Endothelial cell of umbilical vein (primary cell): ENCODE measurements around the gene SRSF2. TPM values are rescaled to one million over a fixed set of nuclear protein-coding genes. Genes with fewer than 3 reads are reported as not detected.

Experiments used
- BruUV-seq: library from RNA; stranded (reverse); fragments of 400-500 nt; replicated peaks from 2 replicates; lab custom pipeline; 2021; lab: Mats Ljungman, UMichigan
- CTCF ChIA-PET: fragments of 300-600, 350-600 bp; sonication (Branson Sonifier 250); formaldehyde crosslinking; loops from one replicate; lab custom pipeline; 2021; ENCODE audit warnings: antibody characterized with exemption, inconsistent platforms; lab: Charles Lee
- POLR2A ChIA-PET: fragments of 300-600, 350-600 bp; sonication (Branson Sonifier 250); formaldehyde crosslinking; loops from one replicate; lab custom pipeline; 2021; ENCODE audit warnings: antibody characterized with exemption, inconsistent platforms; lab: Charles Lee
- DNase-seq: peaks from one replicate; pipeline ENCODE4 v3.0.0-alpha.2; 2011; ENCODE audit warnings: low read depth, low spot score
- FAIRE-seq: peaks from 2 replicates; lab custom pipeline; 2011; peaks lifted over from hg19 to GRCh38; lab: Jason Lieb, UNC
- H2AFZ ChIP-seq: 2 replicates; pipeline ENCODE4 v1.6.0; 2012; ENCODE audit warnings: low read depth, low read length, control low read depth, inconsistent platforms
- H3K27ac ChIP-seq: 2 replicates; pipeline ENCODE4 v1.5.1; 2011; ENCODE audit warnings: low read depth, mild to moderate bottlenecking, control low read depth, low read length, moderate library complexity; ENCODE audit not compliant: insufficient read depth
- H3K27me3 ChIP-seq, 2 experiments: 2 replicates each; pipeline versions ENCODE4 v1.6.0 to v1.6.1; 2011; ENCODE audit warnings: low read length in 2 of 2, mixed read lengths in 1 of 2; ENCODE audit not compliant: control insufficient read depth in 2 of 2, insufficient read depth in 2 of 2
- H3K36me3 ChIP-seq, 2 experiments: 2 replicates in 1 of 2; 3 replicates in 1 of 2; pipeline ENCODE4 v1.5.1; 2011; ENCODE audit warnings: low read length in 2 of 2, mild to moderate bottlenecking in 1 of 2, moderate library complexity in 1 of 2; ENCODE audit not compliant: control insufficient read depth in 2 of 2, insufficient read depth in 2 of 2; ENCODE audit errors: extremely low read depth in 1 of 2
- H3K4me1 ChIP-seq: 3 replicates; pipeline ENCODE4 v1.5.1; 2011; ENCODE audit warnings: mild to moderate bottlenecking, low read length; ENCODE audit not compliant: control insufficient read depth, insufficient read depth; ENCODE audit errors: extremely low read depth
- H3K4me2 ChIP-seq: 2 replicates; pipeline ENCODE4 v1.6.1; 2011; ENCODE audit warnings: low read length, control low read depth, mixed read lengths; ENCODE audit not compliant: insufficient read depth
- H3K4me3 ChIP-seq, 3 experiments: fragments of 200-600 bp in 1 of 3; sonication (generic), shearing (Covaris generic) in 1 of 3; replicated peaks in 1 of 3; 2 replicates each; pipeline ENCODE4 v1.5.1; 2011 to 2016; ENCODE audit warnings: control low read depth in 3 of 3, low read length in 3 of 3, mild to moderate bottlenecking in 2 of 3, inconsistent platforms in 1 of 3, low read depth in 1 of 3, moderate library complexity in 1 of 3; ENCODE audit not compliant: insufficient read depth in 1 of 3
- H3K79me2 ChIP-seq: 2 replicates; pipeline ENCODE4 v1.6.0; 2012; ENCODE audit warnings: low read length, inconsistent platforms; ENCODE audit not compliant: control insufficient read depth, insufficient read depth
- H3K9ac ChIP-seq: replicated peaks from 2 replicates; pipeline ENCODE3; 2011; ENCODE audit warnings: low read length, control low read depth; ENCODE audit not compliant: insufficient read depth; ENCODE audit errors: extremely low read depth
- H3K9me1 ChIP-seq: replicated peaks from 3 replicates; pipeline ENCODE4 v1.6.0; 2011; ENCODE audit warnings: mild to moderate bottlenecking, low read length; ENCODE audit not compliant: control insufficient read depth, insufficient read depth; ENCODE audit errors: extremely low read depth
- H3K9me3 ChIP-seq: replicated peaks from 2 replicates; pipeline ENCODE4 v1.5.1; 2012; ENCODE audit warnings: low read length, inconsistent platforms; ENCODE audit not compliant: control insufficient read depth, insufficient read depth
- H4K20me1 ChIP-seq: replicated peaks from 2 replicates; pipeline ENCODE3; 2011; ENCODE audit warnings: mild to moderate bottlenecking, low read length; ENCODE audit not compliant: control insufficient read depth, insufficient read depth; ENCODE audit errors: extremely low read depth
- EZH2 ChIP-seq: IDR thresholded peaks from 2 replicates; pipeline ENCODE4 v1.6.1; 2012; ENCODE audit warnings: borderline replicate concordance, low read depth, mild to moderate bottlenecking, moderate library complexity, low read length, inconsistent platforms; ENCODE audit not compliant: severe bottlenecking
- FOS ChIP-seq: IDR thresholded peaks from 2 replicates; pipeline ENCODE4 v1.6.1; 2011; ENCODE audit warnings: mild to moderate bottlenecking, low read length, moderate library complexity, borderline replicate concordance; ENCODE audit not compliant: insufficient read depth
- GATA2 ChIP-seq: IDR thresholded peaks from 2 replicates; pipeline ENCODE4 v1.7.0; 2011; ENCODE audit warnings: low read depth, mild to moderate bottlenecking, moderate library complexity, mixed read lengths, low read length; ENCODE audit not compliant: insufficient read length, insufficient read depth
- JUN ChIP-seq: IDR thresholded peaks from 2 replicates; pipeline ENCODE4 v1.6.1; 2011; ENCODE audit warnings: borderline replicate concordance, low read depth; ENCODE audit not compliant: insufficient read length, insufficient read depth
- MYC ChIP-seq: IDR thresholded peaks from one replicate; pipeline ENCODE4 v1.6.1; 2011; ENCODE audit warnings: mild to moderate bottlenecking, low read depth, low read length
- POLR2A ChIP-seq: IDR thresholded peaks from 2 replicates; pipeline ENCODE4 v1.6.1; 2012; ENCODE audit warnings: low read depth, mild to moderate bottlenecking, control low read depth, low read length
- POLR2AphosphoS5 ChIP-seq: IDR thresholded peaks from 2 replicates; pipeline ENCODE4 v1.6.1; 2012; ENCODE audit warnings: low read depth, mild to moderate bottlenecking, control low read depth, low read length, moderate library complexity; ENCODE audit not compliant: insufficient read depth
- dilution Hi-C: fragments of 300-500 bp; cut with MboI; formaldehyde crosslinking; loops from one replicate; pipeline ENCODE4 v1.15.0; 2019; ENCODE audit warnings: low sequenced_read_pairs; ENCODE audit not compliant: extremely low pct_ligation_motif_present
- intact Hi-C: fragments of 100-400 bp; cut with micrococcal nuclease; formaldehyde crosslinking; loops from one replicate; pipeline ENCODE4 v1.10.0; 2022
- polyA plus RNA-seq, 4 experiments: library from polyadenylated mRNA; depleted of rRNA in 3 of 4; stranded (reverse) in 3 of 4; unstranded in 1 of 4; fragments of >200 nt; gene quantifications; 2 replicates each; pipeline versions ENCODE4 v1.2.1 to v1.2.3, GENCODE V29; 2011 to 2012; ENCODE audit warnings: missing spikeins in 1 of 4
- total RNA-seq: library from RNA; stranded (reverse); gene quantifications from 2 replicates; pipeline ENCODE4 v1.2.3, GENCODE V29; 2021
- TF ChIP-seq, protein P1 (sequence below), 2 donors: IDR thresholded peaks; 1 replicate in 1 of 2; 2 replicates in 1 of 2; pipeline ENCODE4 v1.5.1; 2011; ENCODE audit warnings: low read length in 2 of 2, mild to moderate bottlenecking in 2 of 2, moderate library complexity in 2 of 2, control low read depth in 1 of 2, inconsistent platforms in 1 of 2, low read depth in 1 of 2; ENCODE audit not compliant: insufficient read depth in 1 of 2; ENCODE audit errors: extremely low read depth in 1 of 2
- TF ChIP-seq, protein P2 (sequence below): IDR thresholded peaks from 2 replicates; pipeline ENCODE4 v1.6.1; 2011; ENCODE audit not compliant: insufficient read depth, insufficient read length

SRSF2 gene
- total and polyA plus RNA-seq, 2 donors (not counting 3 experiments of a cell fraction or from before 2014, with no cell fraction given), result 283 to 307 TPM

DNA sequence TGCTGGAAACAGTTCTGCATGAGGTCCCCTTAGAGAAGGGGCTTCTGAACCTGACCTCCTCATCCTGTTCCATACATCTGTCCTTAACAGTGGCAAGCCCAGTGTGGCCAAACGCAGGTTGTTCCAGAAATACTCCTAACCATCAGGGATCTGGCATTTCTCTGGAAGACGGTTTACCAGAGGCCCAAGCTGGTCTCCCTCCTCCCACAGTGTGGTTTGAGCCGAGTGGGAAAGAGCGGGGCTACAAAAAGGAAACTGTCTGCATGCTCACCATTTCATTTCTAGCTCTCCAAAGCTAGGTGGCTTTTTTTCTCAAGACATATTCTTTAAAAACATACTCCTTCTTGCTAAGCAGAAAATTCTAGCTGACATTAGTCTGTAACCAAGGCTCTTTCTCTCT lies 32.3 kb downstream of the SRSF2 start:
- H3K27ac ChIP-seq, result no peak overlapping the region

More for the DNA sequence above, 32.3 kb downstream of the SRSF2 start:
- DNase-seq, result no peak
- H4K20me1 ChIP-seq, result no peaks in the 10 kb centered on the region
- peaks cover 78% of the 10 kb centered on the region for H3K79me2 ChIP-seq
- no peaks in the 10 kb centered on the region for H3K36me3 ChIP-seq
- H3K4me2 ChIP-seq, result no peak overlapping the region
- H2AFZ ChIP-seq, result no peak overlapping the region
- intact Hi-C loops (no loop called here), dilution Hi-C loops (no loop called here)
- H3K4me1 ChIP-seq, result peaks cover 21% of the 10 kb centered on the region
- H3K9me1 ChIP-seq, result no peaks in the 10 kb centered on the region
- no peak overlapping the region for H3K9ac ChIP-seq
- no peak for FAIRE-seq
- CTCF ChIA-PET, result interaction anchor here (0.8 to 1.4 kb wide), 2 partner anchors 8 to 22 kb away, joined by 3 to 4 read pairs; partner anchors contain the start of genes JMJD6 and METTL23
- BruUV-seq, result no TSS peak
- no peak overlapping the region for H3K4me3 ChIP-seq
- no peaks in the 10 kb centered on the region for H3K9me3 ChIP-seq
- TF ChIP-seq POLR2AphosphoS5 (no peak), JUN (no peak), FOS (no peak), POLR2A (no peak), EZH2 (no peak), MYC (no peak), GATA2 (no peak)
- TF ChIP-seq, protein P1, sequence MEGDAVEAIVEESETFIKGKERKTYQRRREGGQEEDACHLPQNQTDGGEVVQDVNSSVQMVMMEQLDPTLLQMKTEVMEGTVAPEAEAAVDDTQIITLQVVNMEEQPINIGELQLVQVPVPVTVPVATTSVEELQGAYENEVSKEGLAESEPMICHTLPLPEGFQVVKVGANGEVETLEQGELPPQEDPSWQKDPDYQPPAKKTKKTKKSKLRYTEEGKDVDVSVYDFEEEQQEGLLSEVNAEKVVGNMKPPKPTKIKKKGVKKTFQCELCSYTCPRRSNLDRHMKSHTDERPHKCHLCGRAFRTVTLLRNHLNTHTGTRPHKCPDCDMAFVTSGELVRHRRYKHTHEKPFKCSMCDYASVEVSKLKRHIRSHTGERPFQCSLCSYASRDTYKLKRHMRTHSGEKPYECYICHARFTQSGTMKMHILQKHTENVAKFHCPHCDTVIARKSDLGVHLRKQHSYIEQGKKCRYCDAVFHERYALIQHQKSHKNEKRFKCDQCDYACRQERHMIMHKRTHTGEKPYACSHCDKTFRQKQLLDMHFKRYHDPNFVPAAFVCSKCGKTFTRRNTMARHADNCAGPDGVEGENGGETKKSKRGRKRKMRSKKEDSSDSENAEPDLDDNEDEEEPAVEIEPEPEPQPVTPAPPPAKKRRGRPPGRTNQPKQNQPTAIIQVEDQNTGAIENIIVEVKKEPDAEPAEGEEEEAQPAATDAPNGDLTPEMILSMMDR (IDR thresholded peaks at IDR 0.05; ENCODE audit: extremely low read depth in 1 of 2, insufficient read depth in 1 of 2, low read depth in 1 of 2, low read length in 2 of 2), result no peak
- TF ChIP-seq, protein P2, sequence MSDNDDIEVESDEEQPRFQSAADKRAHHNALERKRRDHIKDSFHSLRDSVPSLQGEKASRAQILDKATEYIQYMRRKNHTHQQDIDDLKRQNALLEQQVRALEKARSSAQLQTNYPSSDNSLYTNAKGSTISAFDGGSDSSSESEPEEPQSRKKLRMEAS, result no peak
- H3K27me3 ChIP-seq, result no peaks in the 10 kb centered on the region
- POLR2A ChIA-PET, result no interaction called here
